Measurements from ENCODE around the gene LDB2.
"Not testable (repeated sequence)": the region's sequence is repeated elsewhere in the genome, so short reads cannot be mapped to it uniquely, and the experiment has no call there.

Gene LDB2

DNA sequence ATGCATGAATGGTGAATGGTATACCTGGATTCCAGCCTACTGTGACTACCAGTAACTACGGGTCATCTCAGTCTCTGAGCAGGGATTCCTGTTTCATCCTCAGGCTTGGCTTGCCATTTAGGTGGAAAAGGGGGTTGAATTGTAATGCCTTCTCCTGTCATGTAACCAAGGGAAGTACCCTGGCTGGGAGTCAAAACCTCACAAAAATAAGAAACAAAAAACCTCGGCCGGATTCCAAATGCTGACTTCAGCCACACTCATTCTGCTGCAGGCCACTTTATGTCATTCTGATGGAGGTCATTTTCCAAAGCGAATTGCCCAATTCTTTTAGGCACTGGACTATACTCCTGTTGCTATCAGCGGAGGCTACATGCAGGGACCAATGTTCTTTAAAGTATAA lies 324.7 kb downstream of the LDB2 start:
- no peak for DNase-seq (ENCODE audit: low read depth in 1 of 2, low spot score in 1 of 2)

GRCh38 chr4:16573206-16573605 lies 325.2 kb downstream of the LDB2 start:
- DNase-seq (ENCODE audit: low read depth in 1 of 2, low spot score in 1 of 2) = no peak

- DNase-seq (ENCODE audit: low read depth in 1 of 2, low spot score in 1 of 2) = no peak
These were observed 325.8 kb downstream of the LDB2 start for GRCh38 chr4:16572631-16573030.

- DNase-seq (ENCODE audit: low read depth in 1 of 2, low spot score in 1 of 2) = no peak
These were observed 326.3 kb downstream of the LDB2 start for GRCh38 chr4:16572161-16572560.

- no peak for DNase-seq (ENCODE audit: low read depth in 1 of 2, low spot score in 1 of 2)
These were observed 328.7 kb downstream of the LDB2 start for GRCh38 chr4:16569790-16570189.

DNA sequence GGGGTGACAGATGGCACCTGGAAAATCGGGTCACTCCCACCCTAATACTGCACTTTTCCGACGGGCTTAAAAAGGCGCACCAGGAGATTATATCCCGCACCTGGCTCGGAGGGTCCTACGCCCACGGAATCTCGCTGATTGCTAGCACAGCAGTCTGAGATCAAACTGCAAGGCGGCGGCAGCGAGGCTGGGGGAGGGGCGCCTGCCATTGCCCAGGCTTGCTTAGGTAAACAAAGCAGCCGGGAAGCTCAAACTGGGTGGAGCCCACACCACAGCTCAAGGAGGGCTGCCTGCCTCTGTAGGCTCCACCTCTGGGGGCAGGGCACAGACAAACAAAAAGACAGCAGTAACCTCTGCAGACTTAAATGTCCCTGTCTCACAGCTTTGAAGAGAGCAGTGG lies 341.1 kb downstream of the LDB2 start:
- not testable (repeated sequence) for DNase-seq (ENCODE audit: low read depth in 1 of 2, low spot score in 1 of 2)

DNA sequence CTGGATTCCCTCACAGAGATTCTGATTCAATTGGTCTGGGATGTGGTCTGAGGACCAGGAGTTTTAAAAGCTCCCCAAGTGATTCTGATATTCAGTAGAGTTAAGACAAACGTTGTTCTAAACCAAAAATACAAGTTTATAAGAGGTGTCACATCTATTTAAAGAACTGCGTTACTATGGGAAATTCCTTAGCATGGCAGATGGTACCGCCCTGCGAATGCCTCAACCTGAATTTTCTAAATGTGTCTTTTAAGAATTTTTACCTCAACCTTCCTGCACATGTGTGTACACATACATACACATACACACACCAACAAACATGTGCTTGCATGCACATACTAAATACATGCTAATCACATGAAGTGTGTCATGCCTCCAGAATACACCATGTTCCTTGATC lies 343.3 kb downstream of the LDB2 start:
- no peak for DNase-seq (ENCODE audit: low read depth in 1 of 2, low spot score in 1 of 2)

GRCh38 chr4:16550531-16550930 lies 347.9 kb downstream of the LDB2 start:
- no peak for DNase-seq (ENCODE audit: low read depth in 1 of 2, low spot score in 1 of 2)

GRCh38 chr4:16545656-16546055 lies 352.8 kb downstream of the LDB2 start:
- no peak for DNase-seq (ENCODE audit: low read depth in 1 of 2, low spot score in 1 of 2)

GRCh38 chr4:16544869-16545268 lies 353.6 kb downstream of the LDB2 start:
- no peak for DNase-seq (ENCODE audit: low read depth in 1 of 2, low spot score in 1 of 2)

- no peak for DNase-seq (ENCODE audit: low read depth in 1 of 2, low spot score in 1 of 2)
These were observed 354.2 kb downstream of the LDB2 start for GRCh38 chr4:16544251-16544721.

- DNase-seq (ENCODE audit: low read depth in 1 of 2, low spot score in 1 of 2) = no peak
These were observed 360.5 kb downstream of the LDB2 start for GRCh38 chr4:16537926-16538325.

DNA sequence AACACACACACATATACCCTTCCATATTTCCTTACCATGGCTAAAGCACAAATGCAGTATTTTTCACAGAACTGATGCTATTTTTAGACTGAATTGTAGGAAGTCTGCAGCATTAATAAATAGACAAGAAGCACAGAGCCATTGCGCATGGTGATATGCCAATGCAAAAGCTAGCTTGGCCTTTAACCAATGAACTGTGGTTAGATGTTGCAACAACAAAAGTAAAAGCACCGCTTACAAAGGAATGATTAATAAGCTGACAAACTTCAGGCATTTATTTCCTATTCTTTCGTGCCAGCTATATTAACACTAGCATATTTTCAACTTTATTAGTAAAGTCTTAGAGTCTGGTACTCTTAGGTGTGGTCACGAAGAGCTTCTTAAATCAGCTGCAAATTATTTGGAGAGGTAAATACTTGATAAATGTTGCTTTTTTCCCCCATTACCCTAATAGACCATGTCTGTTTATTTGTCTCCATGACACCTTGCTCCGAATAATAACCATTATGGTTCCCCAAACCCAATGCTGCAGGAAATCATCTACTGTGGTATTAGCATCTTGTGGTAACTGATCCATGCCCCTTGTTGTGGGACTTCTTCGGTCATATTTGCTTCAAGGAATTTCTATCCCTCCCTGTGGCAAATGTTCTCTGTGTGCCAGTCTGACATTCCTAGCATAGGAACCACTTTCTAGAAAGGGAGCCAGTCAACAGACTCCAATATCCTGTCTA lies 366.0 kb downstream of the LDB2 start:
- DNase-seq (ENCODE audit: low read depth in 1 of 2, low spot score in 1 of 2) = no peak

DNA sequence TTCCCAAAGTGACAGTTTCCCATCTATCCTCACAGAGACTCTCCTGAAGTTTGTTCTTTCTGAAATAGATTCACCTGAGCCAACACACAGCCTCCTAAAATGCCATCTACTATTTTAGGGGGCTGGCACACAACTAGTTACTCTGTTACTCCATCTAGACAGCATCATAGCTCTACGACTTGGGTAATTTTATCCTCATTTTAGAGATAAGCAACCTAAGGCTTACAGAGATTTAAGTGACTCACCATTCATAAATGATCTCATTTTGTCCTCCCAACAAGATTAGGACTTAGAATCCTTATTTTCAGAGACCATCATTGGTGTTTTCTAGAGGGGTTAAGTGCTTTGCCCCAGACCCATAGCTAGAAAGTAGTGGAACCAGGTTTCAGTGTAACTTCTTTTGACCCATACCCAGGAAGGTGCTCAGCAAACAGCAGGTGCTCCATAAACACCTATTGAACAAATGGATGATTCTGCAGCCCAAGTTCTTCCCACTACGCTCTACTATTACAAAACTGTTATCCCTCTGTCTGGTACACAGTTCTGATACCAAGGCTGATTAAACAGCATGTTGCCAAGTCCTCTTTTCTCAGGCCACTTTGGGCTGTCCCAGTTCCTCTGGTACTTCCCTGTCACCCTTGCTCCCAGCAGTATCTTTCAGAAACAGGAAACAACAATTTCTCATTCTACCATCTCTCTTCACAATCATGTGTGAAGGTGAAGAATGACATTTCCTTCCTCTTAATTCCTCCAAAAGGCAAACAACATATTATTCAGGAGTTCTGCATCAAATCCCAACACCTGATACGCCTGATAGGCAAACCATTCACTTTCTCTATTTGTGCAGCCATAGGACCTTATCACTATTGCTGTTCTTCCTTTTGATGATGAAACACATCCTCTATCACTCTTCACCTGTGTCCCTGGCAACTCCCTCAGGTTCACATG lies 367.5 kb downstream of the LDB2 start:
- DNase-seq (ENCODE audit: low read depth in 1 of 2, low spot score in 1 of 2) = no peak

- no peak for DNase-seq (ENCODE audit: low read depth in 1 of 2, low spot score in 1 of 2)
These were observed 373.4 kb downstream of the LDB2 start for GRCh38 chr4:16524911-16525554.

- no peak for DNase-seq (ENCODE audit: low read depth in 1 of 2, low spot score in 1 of 2)
These were observed 374.0 kb downstream of the LDB2 start for GRCh38 chr4:16524406-16524805.

DNA sequence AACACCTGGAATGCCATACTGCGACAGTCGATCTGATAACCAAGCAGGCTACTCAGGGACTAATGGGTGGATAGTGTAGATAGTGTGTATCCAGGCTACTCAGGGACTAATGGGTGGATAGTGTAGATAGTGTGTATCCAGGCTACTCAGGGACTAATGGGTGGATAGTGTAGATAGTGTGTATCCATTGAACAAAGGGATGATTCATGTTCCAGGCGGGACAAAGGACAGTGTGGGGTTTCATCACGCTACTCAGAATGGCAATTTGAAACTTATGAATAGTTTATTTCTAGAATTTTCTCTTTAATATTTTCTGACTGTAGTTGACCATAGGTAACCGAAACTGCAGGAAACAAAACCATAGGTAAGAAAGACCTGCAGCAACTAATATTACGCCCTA lies 374.9 kb downstream of the LDB2 start:
- not testable (repeated sequence) for DNase-seq (ENCODE audit: low read depth in 1 of 2, low spot score in 1 of 2)

DNA sequence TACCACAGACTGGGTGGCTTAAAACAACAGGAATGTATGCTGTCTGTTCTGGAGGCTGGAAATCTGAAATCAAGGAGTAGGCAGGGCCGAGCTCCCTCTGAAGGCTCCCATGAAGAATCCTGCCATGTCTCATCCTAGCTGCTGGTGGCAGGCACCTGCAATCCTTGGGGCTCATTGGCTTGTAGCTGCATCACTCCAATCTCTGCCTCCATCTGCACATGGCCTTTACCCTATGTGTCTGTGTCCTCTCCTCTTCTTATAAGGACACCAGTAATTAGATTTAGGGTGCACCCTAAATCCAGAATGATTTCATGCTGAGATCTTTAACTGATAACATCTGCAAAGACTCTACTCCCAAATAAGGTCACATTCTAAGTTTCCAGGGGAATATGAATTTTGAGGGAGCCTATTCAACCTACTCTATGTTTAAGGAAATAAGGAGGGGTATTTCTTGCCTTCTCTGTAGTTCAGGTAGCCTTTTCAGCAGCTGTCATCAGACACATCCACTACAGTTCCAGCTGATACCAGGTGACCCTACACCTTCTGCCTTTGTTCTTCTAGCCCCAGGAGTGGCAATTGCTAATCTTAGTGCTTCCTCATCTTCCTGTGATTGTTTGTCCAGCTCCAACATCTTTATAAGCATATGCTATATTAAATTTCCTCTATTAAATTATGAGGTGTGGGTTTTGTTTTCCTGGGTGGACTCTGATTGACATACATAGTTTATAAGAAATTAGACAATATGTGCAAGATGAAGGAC lies 377.1 kb downstream of the LDB2 start:
- no peak for DNase-seq (ENCODE audit: low read depth in 1 of 2, low spot score in 1 of 2)

DNA sequence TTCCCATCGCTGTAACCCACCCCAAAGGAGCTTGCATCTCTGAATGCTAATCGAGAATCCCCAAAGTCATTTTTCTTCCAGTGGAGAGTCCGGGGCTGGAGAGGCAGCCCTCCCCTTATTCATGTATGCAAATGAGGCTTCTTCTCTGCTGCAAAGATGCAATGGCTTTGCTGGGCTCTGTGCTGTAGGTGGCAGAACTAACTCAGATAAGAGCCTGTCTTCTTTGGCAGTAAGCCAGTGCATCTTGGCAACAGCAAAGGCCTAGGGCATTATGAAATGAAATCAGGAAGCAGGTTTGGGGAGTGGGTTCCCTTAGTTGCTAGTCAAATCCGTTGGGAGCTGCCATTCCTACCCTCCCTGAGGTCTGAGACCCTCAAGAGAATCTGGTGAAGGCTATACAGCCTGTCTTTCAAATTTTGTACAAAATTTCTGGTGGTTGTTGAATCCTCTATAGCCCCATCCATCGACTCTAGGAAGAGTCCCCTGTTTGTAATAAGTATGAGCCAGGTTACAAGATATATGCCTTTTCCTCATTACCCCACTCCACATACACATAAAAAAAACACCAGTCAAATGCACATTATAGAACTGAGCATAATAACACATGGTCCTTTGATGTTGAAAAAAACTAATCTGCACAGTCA lies 381.5 kb downstream of the LDB2 start:
- DNase-seq (ENCODE audit: low read depth in 1 of 2, low spot score in 1 of 2) = no peak

GRCh38 chr4:16513876-16514275 lies 384.6 kb downstream of the LDB2 start:
- DNase-seq (ENCODE audit: low read depth in 1 of 2, low spot score in 1 of 2) = no peak
